HS-5 (cell line): ENCODE results near the gene EEF1G.
"Not testable (repeated sequence)": the region's sequence is repeated elsewhere in the genome, so short reads cannot be mapped to it uniquely, and the experiment has no call there.

ENCODE experiments used
- DNase-seq: peaks from one replicate; pipeline ENCODE4 v3.0.0-alpha.2; 2012; ENCODE audit warnings: low read depth

EEF1G gene

GRCh38 chr11:62577046-62577714 is 3.5 kb upstream of the EEF1G start:
- no peak for DNase-seq

DNA sequence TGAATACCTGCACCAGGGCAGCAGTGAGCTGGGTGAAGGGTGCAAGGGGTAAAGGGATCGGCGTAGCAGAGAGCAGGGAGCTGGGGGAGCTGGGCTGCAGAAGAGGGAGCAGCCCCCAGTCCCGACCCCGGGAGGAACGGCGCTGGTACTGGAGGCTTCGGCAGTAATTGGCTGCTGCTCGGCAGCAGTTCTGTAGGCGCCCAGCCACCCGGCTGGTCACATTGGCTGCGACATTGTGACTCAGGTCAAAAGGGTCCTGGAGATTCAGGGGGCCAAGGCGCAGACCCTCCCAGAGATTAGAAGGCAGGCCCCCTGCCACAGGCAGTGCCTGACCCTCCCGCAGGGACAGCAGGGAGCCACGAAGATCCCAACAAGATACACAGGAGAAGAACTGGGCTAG is 2.1 kb upstream of the EEF1G start:
- no peak for DNase-seq

DNA sequence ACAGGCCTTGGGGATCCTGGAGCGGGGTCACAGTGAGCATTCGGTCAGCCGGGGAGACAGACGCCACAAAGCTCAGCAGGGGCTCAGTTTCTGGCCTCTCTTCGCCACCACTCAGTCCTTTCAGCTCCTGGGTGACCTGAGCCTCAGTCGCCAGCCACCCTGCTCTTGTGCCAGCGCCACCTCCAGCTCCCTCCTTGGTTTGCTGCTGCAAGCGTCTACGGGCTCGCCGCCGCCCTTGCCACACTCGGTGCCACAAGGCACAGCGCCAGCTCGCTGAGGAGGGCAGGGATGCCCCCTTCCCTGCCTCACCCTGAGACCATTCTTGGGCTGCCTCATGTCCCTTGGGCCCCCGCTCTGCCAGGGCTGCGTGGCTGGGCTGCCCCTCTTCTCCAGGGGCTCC is 1.5 kb upstream of the EEF1G start:
- no peak for DNase-seq

- no peak for DNase-seq
These were observed 826 bp upstream of the EEF1G start for GRCh38 chr11:62574363-62575071.

GRCh38 chr11:62573006-62573591 is 592 bp downstream of the EEF1G start:
- DNase-seq = no peak

DNA sequence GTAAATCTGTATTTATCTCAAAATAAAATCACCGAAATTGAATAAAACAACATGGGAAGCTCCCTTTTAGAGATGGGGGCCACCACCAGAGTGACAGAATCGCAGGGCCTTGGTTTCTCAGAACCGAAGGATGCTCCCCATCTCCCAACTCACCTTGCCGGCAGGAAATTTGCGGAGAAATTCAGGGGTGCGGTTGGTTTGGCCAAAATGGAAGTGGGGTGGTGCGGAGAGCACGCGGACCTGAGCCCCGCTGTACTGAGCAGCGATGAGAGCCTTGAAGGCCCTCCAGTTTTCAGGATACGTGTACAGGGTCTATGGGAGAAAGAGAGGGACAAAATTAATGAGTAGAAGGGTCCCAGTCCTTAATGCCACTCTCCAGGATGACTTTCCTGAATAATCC is 1.3 kb downstream of the EEF1G start:
- no peak for DNase-seq

- not testable (repeated sequence) for DNase-seq
These were observed 2.2 kb downstream of the EEF1G start for GRCh38 chr11:62571493-62571892.

GRCh38 chr11:62570903-62571302 is 2.8 kb downstream of the EEF1G start:
- DNase-seq = not testable (repeated sequence)

- DNase-seq = no peak
These were observed 4.1 kb downstream of the EEF1G start for GRCh38 chr11:62569611-62570010.

GRCh38 chr11:62567018-62567633 is 6.6 kb downstream of the EEF1G start:
- DNase-seq = no peak

GRCh38 chr11:62566247-62566646 is 7.4 kb downstream of the EEF1G start:
- DNase-seq = no peak

DNA sequence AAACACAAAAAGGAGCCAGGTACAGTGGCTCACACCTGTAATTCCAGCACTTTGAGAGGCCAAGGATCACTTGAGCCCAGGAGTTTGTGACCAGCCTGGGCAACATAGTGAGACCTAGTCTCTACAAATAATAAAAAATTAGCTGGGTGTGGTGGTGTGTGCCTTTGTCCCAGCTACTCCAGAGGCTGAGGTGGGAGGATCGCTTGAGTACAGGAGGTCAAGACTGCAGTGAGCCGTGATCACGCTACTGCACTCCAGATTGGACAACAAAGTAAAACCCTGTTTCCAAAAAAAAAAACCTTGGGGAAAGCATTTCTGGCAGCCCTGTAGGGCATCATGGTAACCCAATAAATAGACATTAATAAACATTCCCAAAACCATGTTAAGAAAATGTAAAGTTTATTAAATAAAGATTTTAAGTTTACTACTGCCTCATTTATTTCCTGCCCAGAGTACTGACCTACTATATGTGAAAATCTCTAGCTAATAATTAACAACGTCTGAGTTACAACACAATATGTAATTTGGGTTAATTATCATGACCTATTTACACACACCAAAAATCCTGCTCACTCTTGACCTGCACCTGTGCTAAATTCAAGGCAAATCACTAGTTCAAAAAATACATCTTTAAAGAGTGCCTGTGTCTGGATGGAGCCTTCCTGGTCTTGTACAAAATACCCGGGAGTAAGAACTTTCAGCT is 8.4 kb downstream of the EEF1G start:
- no peak for DNase-seq

- DNase-seq = not testable (repeated sequence)
These were observed 11.9 kb downstream of the EEF1G start for GRCh38 chr11:62561677-62562230.

GRCh38 chr11:62560566-62561103 is 13.1 kb downstream of the EEF1G start:
- DNase-seq = peak; percentile 99

DNA sequence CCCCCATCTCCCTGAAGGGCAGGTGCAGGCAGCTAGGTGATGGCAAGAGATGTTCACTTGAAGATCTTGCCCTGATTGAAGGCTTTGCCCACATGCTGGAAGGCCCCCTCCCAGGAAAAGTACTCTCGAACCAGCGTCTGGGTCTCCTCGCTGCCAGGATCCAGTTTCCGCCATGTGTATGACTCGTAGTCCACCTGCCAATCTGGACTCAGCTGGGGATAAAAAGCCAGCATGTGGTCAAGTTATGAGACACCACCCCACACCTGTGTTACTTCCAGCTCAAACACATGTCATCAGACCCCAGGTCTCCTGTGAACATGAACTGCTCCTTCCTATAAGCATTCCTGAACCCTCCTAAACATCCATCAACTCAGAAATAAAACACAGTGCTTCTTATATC is 14.1 kb downstream of the EEF1G start:
- not testable (repeated sequence) for DNase-seq

GRCh38 chr11:62559204-62559603 is 14.5 kb downstream of the EEF1G start:
- DNase-seq = no peak

DNA sequence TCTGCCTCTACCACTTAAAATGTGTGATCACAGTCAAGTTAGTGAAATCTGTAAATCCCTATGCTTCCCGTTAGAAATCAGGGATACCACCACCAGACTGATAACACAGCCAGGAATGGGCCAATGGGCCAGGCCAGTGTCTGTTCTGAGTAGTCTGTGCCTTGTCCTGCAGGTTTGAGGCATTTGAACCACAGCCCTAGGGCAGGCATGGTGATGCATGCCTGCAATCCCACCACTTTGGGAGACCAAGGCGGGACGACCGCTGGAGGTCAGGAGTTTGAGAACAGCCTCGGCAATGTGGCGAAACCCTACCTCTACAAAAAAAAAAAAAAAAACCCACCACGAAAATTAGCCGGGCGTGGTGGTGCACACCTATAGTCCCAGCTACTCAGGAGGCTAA is 15.0 kb downstream of the EEF1G start:
- no peak for DNase-seq

GRCh38 chr11:62556875-62557631 is 16.6 kb downstream of the EEF1G start:
- DNase-seq = no peak

DNA sequence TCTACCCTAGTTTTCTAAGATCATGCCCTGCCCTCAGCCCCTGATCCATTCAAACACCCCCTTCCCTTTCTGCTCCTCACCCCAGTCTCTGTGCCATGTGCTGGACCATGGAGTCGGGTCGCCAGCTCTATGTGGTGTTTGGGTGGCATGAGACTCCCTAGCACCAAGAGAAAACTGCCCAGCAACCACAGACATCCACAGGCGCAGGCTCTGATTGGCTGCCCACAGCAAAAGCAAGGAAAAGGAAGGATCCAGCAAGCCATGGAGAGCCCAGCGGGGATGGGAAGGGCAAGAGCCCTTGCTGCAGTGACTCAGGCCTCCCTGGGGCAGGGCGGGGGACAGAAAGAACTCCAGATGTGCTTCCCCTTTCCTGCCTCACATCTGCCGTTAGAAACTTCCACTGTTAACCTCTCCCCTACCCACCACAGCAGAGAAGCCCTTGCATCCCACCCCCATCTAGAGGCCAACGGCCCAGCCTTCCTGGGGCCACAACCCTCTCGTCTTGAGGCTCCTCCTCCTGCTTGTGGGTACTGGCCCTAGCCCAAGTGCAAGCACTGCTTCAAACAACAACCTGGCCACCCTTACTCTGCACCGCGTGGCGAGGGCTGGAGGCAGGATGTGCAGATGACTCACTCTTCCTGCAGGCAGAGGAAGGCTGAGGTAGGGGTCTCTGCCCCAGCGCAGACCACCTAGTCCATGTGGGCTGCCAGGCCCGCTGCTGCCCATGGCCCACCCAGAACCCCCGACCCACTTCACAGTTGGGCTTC is 17.4 kb downstream of the EEF1G start:
- DNase-seq = peak; percentile 96

DNA sequence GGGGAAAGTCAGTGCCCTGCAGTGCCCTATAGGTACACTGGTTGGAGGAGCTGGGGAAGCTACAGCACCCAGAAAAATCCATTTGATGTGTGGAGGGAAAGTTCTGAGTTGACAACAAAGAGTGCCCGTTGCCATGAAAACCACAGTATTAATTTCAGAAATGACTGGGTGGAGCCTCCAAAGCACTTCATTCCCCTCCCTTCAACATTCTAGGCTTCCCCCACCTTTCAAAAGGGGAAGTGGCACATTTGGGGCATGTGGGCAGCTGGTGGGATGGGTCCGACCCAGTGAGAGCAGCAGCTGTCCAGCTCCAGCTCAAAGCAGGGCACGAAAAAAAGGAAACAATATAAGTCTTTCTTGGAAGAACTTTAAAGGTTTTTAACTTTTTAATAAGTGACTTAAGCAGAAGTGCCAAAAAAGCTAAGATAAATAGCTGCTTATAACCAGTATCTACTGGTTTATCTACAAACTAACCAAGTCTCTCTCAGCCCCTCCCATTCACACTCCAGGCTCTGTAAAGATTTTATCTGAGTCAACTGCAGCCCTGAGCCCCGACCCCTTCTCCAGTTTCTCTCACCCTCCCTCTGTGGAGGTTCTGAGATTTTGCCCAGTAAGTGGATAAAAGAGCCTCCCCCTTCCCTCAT is 18.1 kb downstream of the EEF1G start:
- no peak for DNase-seq
